ENCODE data around the gene ATP9B.

DNA sequence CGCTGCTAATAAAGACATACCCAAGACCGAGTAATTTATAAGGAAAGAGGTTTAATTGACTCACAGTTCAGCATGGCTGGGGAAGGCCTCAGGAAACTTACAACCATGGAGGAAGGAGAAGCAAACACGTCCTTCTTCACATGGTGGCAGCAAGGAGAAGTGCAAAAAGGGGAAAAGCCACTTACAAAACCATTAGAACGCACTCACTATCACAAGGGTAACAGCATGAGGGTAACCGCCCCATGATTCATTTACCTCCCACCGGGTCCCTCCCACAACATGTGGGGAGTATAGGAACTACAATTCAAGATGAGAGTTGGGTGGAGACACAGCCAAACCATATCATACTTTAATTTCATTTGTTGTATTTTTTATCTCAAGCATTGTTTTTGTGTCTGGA is 67.5 kb downstream of the ATP9B start:
- TF ChIP-seq POLR2AphosphoS5 (IDR thresholded peaks at IDR 0.05; ENCODE audit: low read depth, low read length) = no peak
- TF ChIP-seq, protein P1, sequence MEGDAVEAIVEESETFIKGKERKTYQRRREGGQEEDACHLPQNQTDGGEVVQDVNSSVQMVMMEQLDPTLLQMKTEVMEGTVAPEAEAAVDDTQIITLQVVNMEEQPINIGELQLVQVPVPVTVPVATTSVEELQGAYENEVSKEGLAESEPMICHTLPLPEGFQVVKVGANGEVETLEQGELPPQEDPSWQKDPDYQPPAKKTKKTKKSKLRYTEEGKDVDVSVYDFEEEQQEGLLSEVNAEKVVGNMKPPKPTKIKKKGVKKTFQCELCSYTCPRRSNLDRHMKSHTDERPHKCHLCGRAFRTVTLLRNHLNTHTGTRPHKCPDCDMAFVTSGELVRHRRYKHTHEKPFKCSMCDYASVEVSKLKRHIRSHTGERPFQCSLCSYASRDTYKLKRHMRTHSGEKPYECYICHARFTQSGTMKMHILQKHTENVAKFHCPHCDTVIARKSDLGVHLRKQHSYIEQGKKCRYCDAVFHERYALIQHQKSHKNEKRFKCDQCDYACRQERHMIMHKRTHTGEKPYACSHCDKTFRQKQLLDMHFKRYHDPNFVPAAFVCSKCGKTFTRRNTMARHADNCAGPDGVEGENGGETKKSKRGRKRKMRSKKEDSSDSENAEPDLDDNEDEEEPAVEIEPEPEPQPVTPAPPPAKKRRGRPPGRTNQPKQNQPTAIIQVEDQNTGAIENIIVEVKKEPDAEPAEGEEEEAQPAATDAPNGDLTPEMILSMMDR (IDR thresholded peaks at IDR 0.05) = no peak

Measured in Panc1 (cell line).